HEK293T (cell line): Measurements from ENCODE around the gene ANXA11.

Source experiments
- ARNT ChIP-seq: fragments of 450-650 bp; IDR thresholded peaks from 2 replicates; pipeline ENCODE4 v1.6.1; 2017; ENCODE audit warnings: mild to moderate bottlenecking
- BHLHE40 ChIP-seq: fragments of 450-650 bp; IDR thresholded peaks from 2 replicates; pipeline ENCODE4 v1.6.1; 2016; ENCODE audit warnings: mild to moderate bottlenecking, moderate library complexity, borderline replicate concordance
- ELF4 ChIP-seq: fragments of 450-650 bp; IDR thresholded peaks from 2 replicates; pipeline ENCODE4 v1.6.1; 2017; ENCODE audit warnings: antibody characterized with exemption
- FOXA1 ChIP-seq: fragments of 450-650 bp; IDR thresholded peaks from 2 replicates; pipeline ENCODE4 v1.6.1; 2016; ENCODE audit warnings: mild to moderate bottlenecking
- FOXK2 ChIP-seq: fragments of 450-650 bp; IDR thresholded peaks from 2 replicates; pipeline ENCODE4 v1.6.1; 2016; ENCODE audit warnings: mild to moderate bottlenecking
- FOXM1 ChIP-seq: fragments of 450-650 bp; IDR thresholded peaks from 2 replicates; pipeline ENCODE4 v1.6.1; 2017; ENCODE audit warnings: mild to moderate bottlenecking, borderline replicate concordance
- HDGF ChIP-seq: fragments of 450-650 bp; IDR thresholded peaks from 2 replicates; pipeline ENCODE4 v1.6.1; 2017; ENCODE audit warnings: antibody characterized with exemption, borderline replicate concordance
- L3MBTL2 ChIP-seq: fragments of 450-650 bp; conservative IDR thresholded peaks from 2 replicates; pipeline ENCODE4 v1.6.1; 2016; ENCODE audit warnings: mild to moderate bottlenecking
- PKNOX1 ChIP-seq: fragments of 450-650 bp; IDR thresholded peaks from 2 replicates; pipeline ENCODE4 v1.6.1; 2016
- SP1 ChIP-seq: fragments of 450-650 bp; IDR thresholded peaks from 2 replicates; pipeline ENCODE4 v1.6.1; 2017
- SUZ12 ChIP-seq: fragments of 450-650 bp; IDR thresholded peaks from 2 replicates; pipeline ENCODE4 v1.6.1; 2016; ENCODE audit warnings: mild to moderate bottlenecking
- TARDBP ChIP-seq: fragments of 450-650 bp; IDR thresholded peaks from 2 replicates; pipeline ENCODE4 v1.6.1; 2016
- ZNF384 ChIP-seq: fragments of 450-650 bp; IDR thresholded peaks from 2 replicates; pipeline ENCODE4 v1.6.1; 2016

GRCh38 chr10:80170641-80171040 lies 34.7 kb downstream of the ANXA11 start:
- no peak for TF ChIP-seq FOXA1
- no peak for TF ChIP-seq HDGF
- TF ChIP-seq SUZ12, result no peak
- TF ChIP-seq BHLHE40, result no peak
- TF ChIP-seq ELF4, result no peak
- TF ChIP-seq FOXK2, result no peak
- TF ChIP-seq SP1, result no peak
- no peak for TF ChIP-seq FOXM1
- no peak for TF ChIP-seq PKNOX1
- no peak for TF ChIP-seq ZNF384
- TF ChIP-seq L3MBTL2, result no peak
- no peak for TF ChIP-seq TARDBP
- TF ChIP-seq ARNT, result no peak
